Brain pericyte (primary cell): ENCODE data around the gene ASCL5.

Experiments
- DNase-seq: peaks from one replicate; pipeline ENCODE4 v3.0.0-alpha.2; 2012; ENCODE audit warnings: low read depth, low spot score

The ASCL5 gene

GRCh38 chr1:201111156-201111555 is 15.8 kb downstream of the ASCL5 start:
- no peak for DNase-seq

- no peak for DNase-seq
Observed at GRCh38 chr1:201110616-201111015, 16.4 kb downstream of the ASCL5 start.

- DNase-seq = no peak
Observed at GRCh38 chr1:201110138-201110537, 16.8 kb downstream of the ASCL5 start.

- DNase-seq = no peak
Observed at GRCh38 chr1:201109651-201110050, 17.3 kb downstream of the ASCL5 start.

- DNase-seq = no peak
Observed at GRCh38 chr1:201108614-201109013, 18.4 kb downstream of the ASCL5 start.

GRCh38 chr1:201105688-201106087 is 21.3 kb downstream of the ASCL5 start:
- DNase-seq = no peak

- no peak for DNase-seq
Observed at GRCh38 chr1:201104141-201104540, 22.8 kb downstream of the ASCL5 start.

- DNase-seq = no peak
Observed at GRCh38 chr1:201103666-201104065, 23.3 kb downstream of the ASCL5 start.

- DNase-seq = no peak
Observed at GRCh38 chr1:201100169-201100930, 26.6 kb downstream of the ASCL5 start.

GRCh38 chr1:201098992-201099677 is 27.8 kb downstream of the ASCL5 start:
- no peak for DNase-seq

GRCh38 chr1:201096977-201097856 is 29.8 kb downstream of the ASCL5 start:
- no peak for DNase-seq

- no peak for DNase-seq
Observed at GRCh38 chr1:201096041-201096461, 30.9 kb downstream of the ASCL5 start.

GRCh38 chr1:201095581-201095980 is 31.4 kb downstream of the ASCL5 start:
- DNase-seq = no peak

GRCh38 chr1:201094832-201095231 is 32.2 kb downstream of the ASCL5 start:
- no peak for DNase-seq

- DNase-seq = no peak
Observed at GRCh38 chr1:201093962-201094361, 33.0 kb downstream of the ASCL5 start.

GRCh38 chr1:201093561-201093960 is 33.4 kb downstream of the ASCL5 start:
- no peak for DNase-seq

GRCh38 chr1:201092738-201093137 is 34.2 kb downstream of the ASCL5 start:
- DNase-seq = no peak

GRCh38 chr1:201091256-201091655 is 35.7 kb downstream of the ASCL5 start:
- DNase-seq = no peak

GRCh38 chr1:201090541-201090940 is 36.4 kb downstream of the ASCL5 start:
- DNase-seq = no peak

GRCh38 chr1:201089596-201089995 is 37.4 kb downstream of the ASCL5 start:
- no peak for DNase-seq

- no peak for DNase-seq
Observed at GRCh38 chr1:201088901-201089525, 38.0 kb downstream of the ASCL5 start.

GRCh38 chr1:201088395-201088794 is 38.6 kb downstream of the ASCL5 start:
- no peak for DNase-seq
